Osteocyte (in vitro differentiated cells): ENCODE measurements around the gene IL9R. TPM values are rescaled to one million over a fixed set of nuclear protein-coding genes. Genes with fewer than 3 reads are reported as not detected.

Experiments used
- DNase-seq: peaks from one replicate; pipeline ENCODE4 v3.0.0; 2021; ENCODE audit warnings: mixed read lengths; ENCODE audit not compliant: unreplicated experiment; ENCODE audit errors: extremely low spot score
- H3K27ac Mint-ChIP-seq: one replicate; pipeline ENCODE4 v1.8.0; 2021; ENCODE audit warnings: mild to moderate bottlenecking, mixed read lengths; ENCODE audit not compliant: unreplicated experiment
- H3K27me3 Mint-ChIP-seq: one replicate; pipeline ENCODE4 v1.8.0; 2021; ENCODE audit warnings: mixed read lengths; ENCODE audit not compliant: unreplicated experiment
- H3K36me3 Mint-ChIP-seq: one replicate; pipeline ENCODE4 v1.8.0; 2021; ENCODE audit warnings: mixed read lengths; ENCODE audit not compliant: unreplicated experiment
- H3K4me1 Mint-ChIP-seq: one replicate; pipeline ENCODE4 v1.8.0; 2021; ENCODE audit warnings: mixed read lengths; ENCODE audit not compliant: unreplicated experiment
- H3K4me3 Mint-ChIP-seq: one replicate; pipeline ENCODE4 v1.8.0; 2021; ENCODE audit warnings: mild to moderate bottlenecking, moderate library complexity, mixed read lengths; ENCODE audit not compliant: unreplicated experiment
- H3K9me3 Mint-ChIP-seq: one replicate; pipeline ENCODE4 v1.8.0; 2021; ENCODE audit warnings: mixed read lengths; ENCODE audit not compliant: unreplicated experiment
- CTCF ChIP-seq: fragments of 200-600 bp; sonication (generic); IDR thresholded peaks from 2 replicates; pipeline ENCODE4 v1.5.0; 2021; ENCODE audit warnings: antibody characterized with exemption, mild to moderate bottlenecking, moderate library complexity
- total RNA-seq: library from RNA; stranded (reverse); gene quantifications from 2 replicates; pipeline ENCODE4 v1.2.1, GENCODE V29; 2021

IL9R gene
- total RNA-seq, 1 donor from 2014 or later: not detected

- Mint-ChIP-seq H3K4me3 (no peak overlapping the region), H3K27me3 (no peaks in the 10 kb centered on the region), H3K4me1 (no peaks in the 10 kb centered on the region), H3K27ac (no peak overlapping the region), H3K36me3 (no peaks in the 10 kb centered on the region), H3K9me3 (peaks cover 7% of the 10 kb centered on the region)
- TF ChIP-seq CTCF: no peak
- no peak for DNase-seq
Observed at GRCh38 chrX:155956099-155956498, 41.4 kb upstream of the IL9R start.

GRCh38 chrX:155956649-155957048 is 40.8 kb upstream of the IL9R start:
- H3K27ac Mint-ChIP-seq: no peak overlapping the region
- H3K4me1 Mint-ChIP-seq: no peaks in the 10 kb centered on the region
- no peak for DNase-seq
- no peaks in the 10 kb centered on the region for H3K36me3 Mint-ChIP-seq
- H3K27me3 Mint-ChIP-seq: no peaks in the 10 kb centered on the region
- no peak overlapping the region for H3K4me3 Mint-ChIP-seq
- H3K9me3 Mint-ChIP-seq: peaks cover 7% of the 10 kb centered on the region
- no peak for TF ChIP-seq CTCF

GRCh38 chrX:155957843-155958242 is 39.7 kb upstream of the IL9R start:
- Mint-ChIP-seq H3K4me1 (no peaks in the 10 kb centered on the region), H3K36me3 (no peaks in the 10 kb centered on the region), H3K27me3 (no peaks in the 10 kb centered on the region), H3K4me3 (no peak overlapping the region), H3K27ac (no peak overlapping the region), H3K9me3 (peaks cover 7% of the 10 kb centered on the region)
- no peak for DNase-seq
- TF ChIP-seq CTCF: no peak

- Mint-ChIP-seq H3K27me3 (no peaks in the 10 kb centered on the region), H3K9me3 (peaks cover 12% of the 10 kb centered on the region), H3K27ac (no peak overlapping the region), H3K4me3 (no peak overlapping the region), H3K36me3 (no peaks in the 10 kb centered on the region), H3K4me1 (no peaks in the 10 kb centered on the region)
- DNase-seq: no peak
- TF ChIP-seq CTCF: no peak
Observed at GRCh38 chrX:155959018-155959587, 38.4 kb upstream of the IL9R start.

GRCh38 chrX:155962906-155963305 is 34.6 kb upstream of the IL9R start:
- Mint-ChIP-seq H3K36me3 (no peaks in the 10 kb centered on the region), H3K27me3 (no peaks in the 10 kb centered on the region), H3K4me1 (no peaks in the 10 kb centered on the region), H3K9me3 (peaks cover 16% of the 10 kb centered on the region), H3K4me3 (no peak overlapping the region), H3K27ac (no peak overlapping the region)
- no peak for TF ChIP-seq CTCF
- DNase-seq: no peak
